Fibroblast of the aortic adventitia (primary cell): ENCODE measurements around the gene RNF183. TPM values are rescaled to one million over a fixed set of nuclear protein-coding genes. Genes with fewer than 3 reads are reported as not detected.
"Not testable (repeated sequence)": the region's sequence is repeated elsewhere in the genome, so short reads cannot be mapped to it uniquely, and the experiment has no call there.

Source experiments
- DNase-seq: peaks from one replicate; pipeline ENCODE4 v3.0.0-alpha.2; 2010; ENCODE audit warnings: low read depth
- H3K4me3 ChIP-seq: 2 replicates; pipeline ENCODE4 v1.5.1; 2011; ENCODE audit warnings: low read depth, mild to moderate bottlenecking, control low read depth, low read length, moderate library complexity
- CTCF ChIP-seq: IDR thresholded peaks from 2 replicates; pipeline ENCODE4 v1.5.1; 2011; ENCODE audit warnings: mild to moderate bottlenecking, low read length, control low read depth, inconsistent platforms; ENCODE audit not compliant: insufficient read depth
- total RNA-seq: library from RNA; depleted of rRNA; stranded (reverse); fragments of >200 nt; gene quantifications from 2 replicates; pipeline ENCODE4 v1.2.3, GENCODE V29; 2012; ENCODE audit warnings: low replicate concordance

Gene RNF183
- total RNA-seq, 1 donor = not detected

GRCh38 chr9:113266174-113266573 lies 37.0 kb downstream of the RNF183 start:
- H3K4me3 ChIP-seq = no peak overlapping the region
- DNase-seq = no peak
- TF ChIP-seq CTCF = no peak

- H3K4me3 ChIP-seq = no peak overlapping the region
- no peak for DNase-seq
- TF ChIP-seq CTCF = no peak
These were observed 41.1 kb downstream of the RNF183 start for GRCh38 chr9:113261917-113262671.

- DNase-seq = no peak
- no peak for TF ChIP-seq CTCF
- H3K4me3 ChIP-seq = no peak overlapping the region
These were observed 44.9 kb downstream of the RNF183 start for GRCh38 chr9:113258282-113258681.

GRCh38 chr9:113257863-113258262 lies 45.3 kb downstream of the RNF183 start:
- no peak for TF ChIP-seq CTCF
- DNase-seq = no peak
- no peak overlapping the region for H3K4me3 ChIP-seq

GRCh38 chr9:113255438-113255837 lies 47.7 kb downstream of the RNF183 start:
- no peak overlapping the region for H3K4me3 ChIP-seq
- DNase-seq = no peak
- TF ChIP-seq CTCF = no peak

GRCh38 chr9:113254991-113255390 lies 48.2 kb downstream of the RNF183 start:
- no peak overlapping the region for H3K4me3 ChIP-seq
- DNase-seq = no peak
- TF ChIP-seq CTCF = no peak

GRCh38 chr9:113250807-113251206 lies 52.4 kb downstream of the RNF183 start:
- no peak for TF ChIP-seq CTCF
- no peak overlapping the region for H3K4me3 ChIP-seq
- DNase-seq = no peak

GRCh38 chr9:113249661-113250060 lies 53.5 kb downstream of the RNF183 start:
- not testable (repeated sequence) for H3K4me3 ChIP-seq, DNase-seq
